DMS114 treated with DMSO at 0.1 percent for 48 hours (cell line): Measurements from ENCODE around the gene CCDC144A.
"Not testable (repeated sequence)": the region's sequence is repeated elsewhere in the genome, so short reads cannot be mapped to it uniquely, and the experiment has no call there.

Experiments used
- DNase-seq: peaks from one replicate; lab custom pipeline; 2025; ENCODE audit not compliant: unreplicated experiment; lab: John Stamatoyannopoulos, UW

Gene CCDC144A

DNA sequence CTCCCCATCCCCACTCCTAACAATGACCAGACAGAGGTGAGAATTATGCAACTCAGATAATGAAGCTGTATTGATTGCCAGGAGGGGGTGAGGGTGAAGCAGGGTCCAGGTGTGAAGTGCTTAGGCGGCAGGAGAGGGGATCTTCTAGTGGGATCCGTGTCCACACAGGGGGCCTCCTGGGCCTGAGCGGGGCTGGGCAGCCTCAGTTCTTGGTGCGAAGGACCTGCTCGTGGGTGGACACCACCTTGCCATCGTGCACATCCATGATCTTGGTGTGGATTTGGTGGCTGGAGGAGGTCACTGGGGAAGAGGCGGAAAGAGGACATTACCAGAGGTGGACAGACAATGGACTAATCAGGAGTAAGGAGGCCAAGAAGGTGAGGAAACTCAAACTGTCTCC, 127.9 kb downstream of the CCDC144A start:
- not testable (repeated sequence) for DNase-seq

DNA sequence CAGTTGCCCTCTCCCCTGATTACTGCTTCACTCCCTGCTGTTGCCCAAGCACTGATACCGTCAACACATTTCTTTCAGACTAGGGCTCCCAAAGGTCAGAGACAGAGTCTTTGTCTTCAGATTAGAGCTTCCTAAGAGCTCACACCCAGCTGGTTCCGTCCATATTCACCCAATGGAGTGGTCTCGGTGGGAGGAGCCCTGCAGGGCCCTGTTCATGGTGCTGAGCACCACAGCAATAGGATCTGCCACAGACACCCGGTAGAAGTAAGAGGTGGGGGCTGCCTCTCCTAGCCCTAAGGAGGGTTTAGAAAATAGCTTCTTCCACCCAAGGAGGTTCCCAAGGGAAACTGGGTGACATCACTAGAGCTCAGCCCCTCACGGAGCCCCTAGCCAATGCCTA, 128.3 kb downstream of the CCDC144A start:
- no peak for DNase-seq

DNA sequence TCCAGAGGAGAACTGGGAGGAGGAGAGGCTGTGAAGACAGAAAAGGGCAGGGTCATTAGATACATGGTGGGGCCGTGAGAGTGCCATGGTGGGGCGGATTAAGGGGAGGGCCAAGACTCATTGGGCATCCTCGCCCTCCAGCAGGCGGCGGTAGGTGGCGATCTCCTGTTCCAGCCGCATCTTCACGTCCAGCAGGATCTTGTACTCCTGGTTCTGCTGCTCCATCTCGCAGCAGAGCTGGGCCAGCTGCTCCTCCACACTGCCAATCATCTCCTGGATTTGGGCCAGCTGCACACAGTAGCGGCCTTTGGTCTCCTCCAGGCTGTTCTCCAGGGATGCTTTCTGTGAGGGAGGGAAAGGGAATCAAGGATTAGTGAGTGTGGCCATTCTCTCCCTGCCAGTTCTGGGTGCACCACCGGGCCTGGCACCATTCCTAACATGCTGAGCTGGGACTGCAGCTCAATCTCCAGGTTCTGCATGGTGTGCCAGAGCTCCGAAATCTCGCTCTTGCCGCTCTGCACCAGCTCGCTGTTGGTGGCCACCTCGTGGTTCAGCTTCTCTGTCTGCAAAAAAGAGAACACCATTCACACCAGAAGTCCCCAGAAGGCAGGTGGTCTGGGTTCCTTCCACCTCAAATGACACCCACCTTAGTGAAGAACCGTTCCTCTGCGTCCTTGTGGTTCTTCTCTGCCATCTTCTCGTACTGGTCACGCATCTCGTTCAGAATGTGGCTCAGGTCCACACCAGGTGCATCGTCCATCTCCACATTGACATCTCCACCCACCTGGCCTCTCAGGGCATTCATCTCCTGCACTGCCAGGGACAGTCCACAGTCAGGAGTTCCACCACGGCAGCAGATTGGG, 129.0 kb downstream of the CCDC144A start:
- DNase-seq: no peak

DNA sequence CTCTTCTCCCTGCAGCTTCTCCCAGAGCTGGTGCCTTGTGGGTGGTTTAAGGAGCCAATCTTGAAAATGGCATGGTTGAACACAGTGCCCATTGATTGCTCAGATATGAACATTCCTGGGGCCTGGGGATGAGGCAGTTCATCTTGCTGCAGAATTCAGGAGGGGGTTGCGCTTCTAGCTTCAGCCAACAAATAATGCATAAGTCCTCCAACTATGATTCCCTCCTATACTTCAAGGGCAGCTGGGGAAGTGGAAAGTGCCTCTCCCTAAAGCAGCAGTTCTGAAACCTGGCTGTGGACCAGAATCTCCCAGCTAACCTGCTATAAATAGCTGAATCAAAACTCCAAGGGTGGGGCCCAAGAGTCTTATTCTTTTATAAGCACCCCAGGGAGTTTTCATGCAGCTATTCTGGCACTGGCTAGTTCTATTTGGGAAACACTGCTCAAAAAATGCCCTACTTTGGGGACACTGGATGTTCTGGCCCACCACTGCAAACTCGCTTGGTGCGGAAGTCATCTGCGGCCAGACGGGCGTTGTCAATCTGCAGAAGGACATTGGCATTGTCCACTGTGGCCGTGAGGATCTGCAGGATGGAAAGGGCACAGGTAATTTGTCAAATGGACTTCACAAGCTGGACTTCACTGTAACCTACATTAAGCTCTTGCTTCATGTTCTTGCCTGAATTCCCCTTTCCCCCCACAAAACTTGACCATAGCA, 130.3 kb downstream of the CCDC144A start:
- no peak for DNase-seq

- no peak for DNase-seq
These were observed 131.0 kb downstream of the CCDC144A start for GRCh38 chr17:16820979-16821543.

DNA sequence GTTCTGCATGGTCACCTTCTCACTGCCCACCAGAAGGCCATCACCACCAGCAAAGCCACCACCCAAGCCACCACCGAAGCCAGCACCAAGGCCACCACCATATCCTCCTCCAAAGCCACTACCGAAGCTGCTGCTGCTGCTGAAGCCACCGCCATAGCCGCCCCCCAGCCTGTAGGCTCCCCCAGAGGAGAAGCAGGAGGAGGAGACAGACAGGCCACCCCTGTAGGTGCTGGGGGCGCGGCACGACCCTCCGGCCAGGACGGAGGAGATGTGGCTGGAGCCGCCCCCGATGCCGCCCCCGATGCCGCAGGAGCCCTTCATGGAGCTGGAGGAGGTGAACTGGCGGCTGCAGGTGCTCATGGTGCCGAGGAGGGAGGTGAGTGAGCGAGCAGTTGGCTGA, 132.1 kb downstream of the CCDC144A start:
- not testable (repeated sequence) for DNase-seq

- DNase-seq: not testable (repeated sequence)
These were observed 133.8 kb downstream of the CCDC144A start for GRCh38 chr17:16823768-16824406.
